HS-5 (cell line): Measurements from ENCODE around the gene FAM163A.
"Not testable (repeated sequence)": the region's sequence is repeated elsewhere in the genome, so short reads cannot be mapped to it uniquely, and the experiment has no call there.

Experiments used
- DNase-seq: peaks from one replicate; pipeline ENCODE4 v3.0.0-alpha.2; 2012; ENCODE audit warnings: low read depth

FAM163A gene

GRCh38 chr1:179855831-179856230 lies 112.7 kb downstream of the FAM163A start:
- not testable (repeated sequence) for DNase-seq

GRCh38 chr1:179856296-179856695 lies 113.2 kb downstream of the FAM163A start:
- no peak for DNase-seq

GRCh38 chr1:179857009-179857408 lies 113.9 kb downstream of the FAM163A start:
- no peak for DNase-seq

GRCh38 chr1:179860652-179861051 lies 117.6 kb downstream of the FAM163A start:
- DNase-seq: no peak

- no peak for DNase-seq
Observed at GRCh38 chr1:179865377-179865776, 122.3 kb downstream of the FAM163A start.
